Measurements from ENCODE around the gene ENDOD1. TPM values are rescaled to one million over a fixed set of nuclear protein-coding genes. Genes with fewer than 3 reads are reported as not detected.

Gene ENDOD1
- total RNA-seq, 2 donors from 2014 or later: 16.1 to 20.5 TPM

DNA sequence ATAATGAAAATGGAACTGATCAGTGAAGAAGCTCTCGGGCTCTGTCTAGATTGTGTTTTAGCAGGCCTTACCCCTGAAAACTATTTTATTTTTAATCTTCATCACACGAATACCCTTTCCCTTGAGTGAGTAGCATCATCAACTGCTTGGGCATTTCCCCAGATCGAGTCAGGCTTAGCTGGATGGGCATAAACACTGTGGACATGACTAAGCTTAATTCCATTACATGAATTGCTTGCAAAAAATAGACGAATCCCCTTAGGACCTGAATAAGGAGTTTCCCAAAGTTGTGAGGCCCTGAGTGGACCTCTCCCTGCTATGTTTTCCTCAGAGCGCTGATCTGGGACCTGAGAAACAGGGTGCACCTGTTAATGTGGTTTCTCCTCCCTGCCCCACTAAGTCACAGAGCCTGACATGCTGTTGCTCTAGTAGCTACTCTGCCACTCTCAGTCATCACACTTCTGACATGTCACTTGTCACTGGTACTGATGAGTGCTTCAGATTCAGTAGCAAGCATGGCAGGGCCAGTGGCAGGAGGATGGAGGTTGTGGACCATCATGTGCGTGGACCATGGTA, 53.5 kb downstream of the ENDOD1 start:
- no peak overlapping the region for H3K4me3 Mint-ChIP-seq
- H3K4me1 Mint-ChIP-seq (ENCODE audit: low read depth): peaks cover 24% of the 10 kb centered on the region
- no peak overlapping the region for H3K27ac Mint-ChIP-seq
- DNase-seq (no peak), ATAC-seq (replicated peaks in 1 of 2) (peak in 1 of 2 donors; percentile 20)
- no peaks in the 10 kb centered on the region for H3K36me3 Mint-ChIP-seq (ENCODE audit: insufficient read depth in 2 of 2)
- no peaks in the 10 kb centered on the region for H3K9me3 Mint-ChIP-seq
- H3K27me3 Mint-ChIP-seq (ENCODE audit: low read depth): peaks cover 26% of the 10 kb centered on the region

DNA sequence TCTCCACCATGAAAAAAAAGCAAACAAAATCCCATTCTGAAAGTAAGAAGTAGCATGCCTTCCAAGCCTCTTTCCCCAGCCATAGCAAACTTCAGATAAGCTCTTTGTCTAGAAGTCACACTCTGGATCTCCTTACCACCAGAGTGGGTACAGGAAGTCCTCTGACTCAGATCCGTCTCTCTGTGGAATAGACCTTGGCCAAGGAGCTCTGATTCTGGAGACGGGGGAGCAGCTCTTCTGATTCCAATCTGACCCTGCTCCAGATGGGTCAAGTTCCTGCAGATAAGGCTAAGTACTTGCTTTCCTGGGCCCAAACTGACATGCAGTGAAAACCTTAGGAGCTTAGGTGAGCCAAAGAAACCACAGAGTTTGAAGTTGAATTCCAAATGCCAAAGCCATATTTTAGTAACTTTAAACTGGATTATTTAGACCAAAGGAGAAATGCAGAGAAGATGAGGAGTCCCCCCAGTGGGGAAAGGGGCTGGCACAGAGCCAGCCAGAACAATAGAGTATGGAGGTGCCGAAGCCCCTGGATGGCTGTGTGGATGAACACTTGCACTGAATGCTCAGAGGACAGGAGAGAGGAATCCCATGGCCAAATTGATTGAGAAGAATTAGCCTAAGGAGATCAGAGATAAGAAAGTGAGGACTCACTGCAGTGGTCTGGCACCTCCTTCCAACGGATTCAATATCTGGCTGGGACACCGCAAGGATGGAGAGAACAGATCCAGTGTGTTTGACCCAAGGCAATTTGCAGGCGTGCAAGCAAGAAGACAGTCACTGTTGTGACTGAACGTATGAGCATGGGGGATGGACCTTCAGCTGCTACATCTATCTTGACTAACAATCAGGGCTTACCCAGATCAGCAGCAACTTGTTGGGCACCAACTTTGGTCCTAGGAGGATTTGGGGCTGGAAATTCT, 54.9 kb downstream of the ENDOD1 start:
- DNase-seq (no peak), ATAC-seq (replicated peaks in 1 of 2) (no peak)
- H3K27me3 Mint-ChIP-seq (ENCODE audit: low read depth): peaks cover 26% of the 10 kb centered on the region
- H3K36me3 Mint-ChIP-seq (ENCODE audit: insufficient read depth in 2 of 2): no peaks in the 10 kb centered on the region
- peaks cover 28% of the 10 kb centered on the region for H3K4me1 Mint-ChIP-seq (ENCODE audit: low read depth)
- H3K9me3 Mint-ChIP-seq: no peaks in the 10 kb centered on the region
- no peak overlapping the region for H3K4me3 Mint-ChIP-seq
- H3K27ac Mint-ChIP-seq: no peak overlapping the region

DNA sequence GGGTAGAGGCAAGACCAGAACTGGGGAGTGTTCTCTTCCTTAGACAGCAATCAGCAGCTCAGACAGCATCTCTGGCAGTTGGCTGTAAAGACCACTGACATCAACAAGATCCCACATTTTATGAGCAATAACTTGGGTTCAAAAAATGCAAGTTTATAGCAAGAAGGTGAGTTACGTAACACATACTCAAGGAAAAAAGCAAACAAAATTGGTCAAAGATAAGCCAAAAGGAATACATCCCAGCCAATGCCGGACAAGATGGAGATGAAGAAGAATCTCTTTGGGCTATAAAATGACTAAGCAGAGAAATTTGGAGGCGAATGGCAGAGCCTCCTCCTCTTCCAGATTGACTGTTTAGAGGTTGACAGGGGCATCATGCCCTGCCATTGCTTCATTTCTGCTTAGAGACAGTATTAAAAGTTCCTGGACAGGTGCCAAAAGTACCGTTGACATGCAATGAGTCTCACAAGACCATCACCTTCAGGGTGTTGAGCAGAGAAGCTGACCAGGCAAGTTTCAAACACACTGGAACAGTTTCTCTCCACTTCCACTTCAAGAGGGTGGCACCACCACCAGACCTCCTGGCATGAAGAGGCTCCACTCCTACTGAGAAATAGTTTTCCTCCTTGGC, 55.9 kb downstream of the ENDOD1 start:
- Mint-ChIP-seq H3K27me3 (ENCODE audit: low read depth) (peaks cover 26% of the 10 kb centered on the region), H3K4me3 (no peak overlapping the region), H3K9me3 (no peaks in the 10 kb centered on the region), H3K4me1 (ENCODE audit: low read depth) (peaks cover 28% of the 10 kb centered on the region), H3K36me3 (ENCODE audit: insufficient read depth in 2 of 2) (no peaks in the 10 kb centered on the region), H3K27ac (no peak overlapping the region)
- ATAC-seq (replicated peaks in 1 of 2) (no peak), DNase-seq (no peak)

- H3K4me1 Mint-ChIP-seq (ENCODE audit: low read depth): peaks cover 39% of the 10 kb centered on the region
- no peak overlapping the region for H3K27ac Mint-ChIP-seq
- ATAC-seq (replicated peaks in 1 of 2) (no peak), DNase-seq (no peak)
- H3K4me3 Mint-ChIP-seq: no peak overlapping the region
- H3K9me3 Mint-ChIP-seq: no peaks in the 10 kb centered on the region
- H3K27me3 Mint-ChIP-seq (ENCODE audit: low read depth): peaks cover 22% of the 10 kb centered on the region
- H3K36me3 Mint-ChIP-seq (ENCODE audit: insufficient read depth in 2 of 2): no peaks in the 10 kb centered on the region
Observed at GRCh38 chr11:95147364-95147905, 57.8 kb downstream of the ENDOD1 start.

DNA sequence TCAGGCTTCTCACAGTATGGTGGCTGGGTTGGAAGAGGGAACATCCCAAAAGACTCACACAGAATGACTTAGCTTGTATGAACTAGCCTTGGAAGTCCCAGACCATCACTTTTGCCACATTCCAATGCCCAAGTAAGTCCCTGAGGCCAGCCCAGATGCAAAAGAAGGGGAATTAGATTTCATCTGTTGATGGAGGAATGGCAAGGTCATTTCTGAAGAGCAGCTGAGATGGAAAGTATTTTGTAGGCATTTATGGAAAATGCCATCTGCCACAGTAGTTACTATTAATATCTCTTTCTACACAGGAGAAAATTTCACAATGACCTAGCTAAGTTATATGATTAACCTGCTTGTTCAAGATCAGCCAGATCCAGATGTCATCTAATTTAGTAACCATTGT, 58.8 kb downstream of the ENDOD1 start:
- Mint-ChIP-seq H3K27me3 (ENCODE audit: low read depth) (peaks cover 16% of the 10 kb centered on the region), H3K27ac (no peak overlapping the region), H3K4me3 (no peak overlapping the region), H3K4me1 (ENCODE audit: low read depth) (peaks cover 48% of the 10 kb centered on the region), H3K9me3 (no peaks in the 10 kb centered on the region), H3K36me3 (ENCODE audit: insufficient read depth in 2 of 2) (no peaks in the 10 kb centered on the region)
- ATAC-seq (replicated peaks in 1 of 2) (no peak), DNase-seq (no peak)

DNA sequence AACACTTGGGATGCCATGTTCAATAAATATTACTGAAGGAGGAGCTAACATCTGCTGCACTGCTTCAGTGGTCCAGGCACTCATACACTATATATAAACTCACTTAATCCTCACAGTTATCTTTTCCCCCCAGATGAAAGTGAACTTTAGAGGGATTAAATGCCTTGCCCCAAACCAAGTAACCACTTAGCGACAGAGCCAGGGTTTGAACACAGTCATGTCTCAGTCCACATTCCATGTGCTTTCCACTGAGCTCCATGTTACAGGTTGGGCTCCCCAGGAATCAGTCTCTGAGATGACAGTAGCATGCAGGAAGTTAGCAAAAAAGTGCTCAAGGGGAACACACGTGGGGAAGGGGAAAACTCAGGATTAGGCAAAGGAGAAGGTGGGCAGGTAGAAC, 59.3 kb downstream of the ENDOD1 start:
- no peak for DNase-seq
- H3K4me3 Mint-ChIP-seq: no peak overlapping the region

DNA sequence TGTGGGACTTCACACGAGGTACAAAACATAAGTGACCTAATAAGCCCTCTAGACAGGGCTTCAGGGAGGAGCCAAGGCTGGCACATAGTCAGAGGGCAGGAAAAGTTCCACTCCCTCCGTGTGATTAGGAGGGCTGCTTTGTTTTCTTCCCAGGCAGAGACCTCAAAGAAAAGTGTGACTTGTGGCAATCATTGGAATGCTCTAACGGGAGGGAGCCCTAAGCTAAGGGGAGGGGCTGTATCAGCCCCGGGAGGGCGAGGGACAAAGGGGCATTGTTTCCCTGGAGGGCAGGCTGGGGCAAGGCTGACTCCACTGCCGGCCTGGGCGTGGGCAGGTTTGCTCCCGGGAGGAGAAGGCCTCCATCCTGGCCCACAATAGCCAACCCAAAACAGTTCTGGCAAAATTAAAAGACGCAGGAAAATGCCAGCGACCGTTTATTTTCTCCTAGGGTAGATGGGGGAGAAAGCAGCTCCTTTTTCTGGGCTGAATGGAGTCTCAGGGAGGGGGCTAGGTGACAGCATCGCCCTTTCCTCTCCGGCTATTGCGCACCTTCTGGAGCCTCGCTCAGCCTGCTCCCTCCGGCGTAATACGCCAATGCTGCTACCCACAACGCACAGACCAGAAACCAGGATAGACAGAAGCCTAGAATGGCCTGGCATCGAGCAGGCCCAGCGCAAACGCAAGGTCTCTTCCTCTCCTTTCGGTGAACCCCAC, 60.2 kb downstream of the ENDOD1 start:
- Mint-ChIP-seq H3K4me3 (peak overlapping the region; percentile 79 to 93), H3K4me1 (ENCODE audit: low read depth) (peaks cover 52% of the 10 kb centered on the region), H3K9me3 (no peaks in the 10 kb centered on the region), H3K36me3 (ENCODE audit: insufficient read depth in 2 of 2) (no peaks in the 10 kb centered on the region), H3K27me3 (ENCODE audit: low read depth) (peaks cover 2% of the 10 kb centered on the region), H3K27ac (peak overlapping the region; percentile 48)
- no peak for ATAC-seq (replicated peaks in 1 of 2)
- DNase-seq: no peak

More for the DNA sequence above, 59.3 kb downstream of the ENDOD1 start:
- Mint-ChIP-seq H3K27ac (no peak overlapping the region), H3K27me3 (ENCODE audit: low read depth) (peaks cover 11% of the 10 kb centered on the region), H3K9me3 (no peaks in the 10 kb centered on the region), H3K4me1 (ENCODE audit: low read depth) (peaks cover 49% of the 10 kb centered on the region), H3K36me3 (ENCODE audit: insufficient read depth in 2 of 2) (no peaks in the 10 kb centered on the region)
- no peak for ATAC-seq (replicated peaks in 1 of 2)

DNA sequence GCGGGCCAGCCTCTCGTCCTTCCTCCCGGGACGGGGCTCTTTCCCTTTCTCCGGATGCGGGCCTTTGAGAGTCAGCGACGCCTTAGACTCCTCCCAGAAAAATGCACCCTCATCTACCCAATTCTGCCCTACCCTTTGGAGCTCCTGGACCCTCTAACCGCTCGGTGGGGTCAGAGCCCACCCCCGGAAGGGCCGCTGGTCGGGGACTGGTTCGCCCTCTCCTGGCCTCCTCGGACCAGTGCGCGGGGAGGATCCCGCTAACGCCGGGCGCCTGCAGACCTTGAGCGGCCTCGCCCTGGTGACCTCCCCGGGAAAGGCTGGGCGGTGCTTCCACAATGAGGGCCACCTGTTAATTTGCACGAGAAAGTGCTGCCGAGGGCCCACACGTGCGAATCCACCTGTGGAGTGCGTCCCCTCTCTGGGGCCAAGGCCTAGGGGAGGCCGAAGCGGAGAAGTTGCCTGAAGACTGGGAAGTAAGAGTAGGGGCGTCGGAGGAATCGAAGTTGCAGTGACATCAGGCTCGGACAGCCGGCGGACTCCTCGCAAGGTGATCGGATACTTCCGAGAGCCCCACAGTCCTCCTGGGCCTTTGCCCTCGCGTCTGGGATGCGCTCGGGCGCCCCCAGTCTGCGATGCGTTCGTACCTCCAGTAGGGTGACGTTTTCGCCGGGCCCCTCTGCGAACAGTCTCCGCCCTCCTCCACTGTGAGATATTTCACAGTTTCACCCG, 61.5 kb downstream of the ENDOD1 start:
- Mint-ChIP-seq H3K27me3 (ENCODE audit: low read depth) (no peaks in the 10 kb centered on the region), H3K4me3 (peak overlapping the region; percentile 79 to 93), H3K27ac (peak overlapping the region; percentile 87), H3K36me3 (ENCODE audit: insufficient read depth in 2 of 2) (no peaks in the 10 kb centered on the region), H3K4me1 (ENCODE audit: low read depth) (peaks cover 52% of the 10 kb centered on the region), H3K9me3 (no peaks in the 10 kb centered on the region)
- ATAC-seq (replicated peaks in 1 of 2): peak; percentile 89 to 93
- DNase-seq: peak; percentile 91 to 94

DNA sequence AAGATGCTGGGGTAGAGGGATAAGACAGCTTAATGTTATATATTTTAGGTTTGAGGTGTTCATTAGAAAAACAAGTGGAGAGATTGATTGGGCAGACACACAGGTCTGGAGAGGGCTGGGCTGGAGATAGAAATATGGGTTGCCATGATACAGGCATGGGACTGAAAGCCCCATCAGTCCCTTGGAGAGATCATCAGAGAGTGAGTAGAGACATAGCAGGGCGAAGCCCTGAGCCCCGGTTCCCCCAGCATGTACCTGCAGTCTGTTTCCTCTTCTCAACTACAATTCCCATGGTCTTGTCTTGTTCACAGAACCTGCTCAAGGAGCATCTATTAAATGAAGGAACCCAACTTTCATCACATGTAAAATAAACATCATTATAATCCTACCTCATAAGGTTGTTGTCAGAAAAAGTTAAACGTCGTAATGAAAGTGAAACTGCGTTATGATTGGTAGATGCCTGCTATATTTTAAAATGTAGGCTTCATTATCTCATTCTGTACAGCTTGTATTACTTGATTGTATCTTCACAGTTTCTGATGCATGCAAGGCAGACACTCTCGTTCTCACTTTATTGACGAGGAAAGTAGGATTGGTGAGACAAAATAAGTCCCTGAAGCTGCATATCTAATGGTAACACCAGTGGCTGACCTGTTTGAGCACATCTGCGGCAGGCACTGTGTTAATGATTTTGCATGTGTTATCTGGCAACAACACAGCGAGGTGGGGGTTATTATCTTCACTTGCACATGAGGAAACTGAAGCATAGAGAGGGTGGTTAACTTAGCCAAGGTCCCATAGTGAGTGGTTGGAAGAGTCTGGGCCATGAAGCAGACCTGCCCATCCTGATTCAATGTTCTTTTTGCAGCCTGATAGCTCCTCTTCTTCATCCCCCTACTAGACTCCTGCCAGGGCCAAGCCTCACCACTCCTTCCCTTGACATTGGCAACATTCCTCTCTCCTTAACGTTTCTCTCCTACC, 63.5 kb downstream of the ENDOD1 start:
- ATAC-seq (replicated peaks in 1 of 2): peak; percentile 14 to 35
- Mint-ChIP-seq H3K36me3 (ENCODE audit: insufficient read depth in 2 of 2) (no peaks in the 10 kb centered on the region), H3K27me3 (ENCODE audit: low read depth) (no peaks in the 10 kb centered on the region), H3K4me1 (ENCODE audit: low read depth) (peaks cover 50% of the 10 kb centered on the region), H3K4me3 (peak overlapping the region; percentile 79 to 93), H3K27ac (peak overlapping the region; percentile 95), H3K9me3 (no peaks in the 10 kb centered on the region)
- peak in 1 of 2 donors; percentile 32 for DNase-seq

- Mint-ChIP-seq H3K36me3 (ENCODE audit: insufficient read depth in 2 of 2) (no peaks in the 10 kb centered on the region), H3K4me1 (ENCODE audit: low read depth) (peaks cover 52% of the 10 kb centered on the region), H3K9me3 (no peaks in the 10 kb centered on the region), H3K27ac (peak overlapping the region; percentile 95), H3K27me3 (ENCODE audit: low read depth) (no peaks in the 10 kb centered on the region), H3K4me3 (peak overlapping the region; percentile 79 to 93)
- no peak for ATAC-seq (replicated peaks in 1 of 2)
- DNase-seq: no peak
Observed at GRCh38 chr11:95153857-95154246, 64.2 kb downstream of the ENDOD1 start.

- peaks cover 47% of the 10 kb centered on the region for H3K4me1 Mint-ChIP-seq (ENCODE audit: low read depth)
- H3K9me3 Mint-ChIP-seq: no peaks in the 10 kb centered on the region
- H3K27me3 Mint-ChIP-seq (ENCODE audit: low read depth): no peaks in the 10 kb centered on the region
- no peak overlapping the region for H3K4me3 Mint-ChIP-seq
- DNase-seq: peak; percentile 66 to 67
- no peaks in the 10 kb centered on the region for H3K36me3 Mint-ChIP-seq (ENCODE audit: insufficient read depth in 2 of 2)
- H3K27ac Mint-ChIP-seq: no peak overlapping the region
- ATAC-seq (replicated peaks in 1 of 2): no peak
Observed at GRCh38 chr11:95154514-95154913, 64.9 kb downstream of the ENDOD1 start.

All from activated T-cell treated with anti-CD3 and anti-CD28 coated beads, Interleukin-2, amount 50 U/mL, for 72 hours (primary cell).